ENCODE measurements around the gene SAMD13. TPM values are rescaled to one million over a fixed set of nuclear protein-coding genes. Genes with fewer than 3 reads are reported as not detected.

The SAMD13 gene
- total and polyA plus RNA-seq, 8 donors: 0.84 to 8.6 (median 8.2) TPM

- DNase-seq (no peak), ATAC-seq (no peak)
- Histone ChIP-seq H3K27ac (no peak overlapping the region), H3K27me3 (no peaks in the 10 kb centered on the region), H3K4me3 (no peak overlapping the region), H3K9me3 (no peaks in the 10 kb centered on the region), H3K36me3 (no peaks in the 10 kb centered on the region), H3K4me1 (no peaks in the 10 kb centered on the region)
- intact Hi-C loops (cut with DNase I): no loop called here
- no peak for TF ChIP-seq CTCF (IDR thresholded peaks at IDR 0.05)
These were observed 52.2 kb downstream of the SAMD13 start for GRCh38 chr1:84353695-84354094.

DNA sequence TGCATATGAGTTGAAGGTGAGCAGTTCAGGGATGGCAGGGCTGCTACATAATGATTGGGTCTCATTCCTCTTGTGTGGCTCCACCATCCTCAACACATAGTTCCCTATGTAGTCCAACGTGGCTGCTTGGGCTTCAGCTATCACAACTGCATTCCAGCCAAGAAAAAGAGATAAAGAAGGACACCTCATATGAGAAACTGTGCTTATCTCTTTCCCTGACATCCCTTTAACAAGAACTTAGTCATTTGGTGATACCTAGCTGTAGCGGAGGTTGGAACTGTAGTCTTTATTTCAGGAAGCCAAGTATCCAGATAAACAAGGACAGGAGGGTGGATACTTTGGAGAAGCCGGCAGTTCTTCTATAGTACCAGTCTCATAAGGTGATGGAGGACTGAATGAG is 54.0 kb downstream of the SAMD13 start:
- H3K4me3 ChIP-seq: no peak overlapping the region
- intact Hi-C loops (cut with DNase I): no loop called here
- H3K9me3 ChIP-seq: no peaks in the 10 kb centered on the region
- no peaks in the 10 kb centered on the region for H3K4me1 ChIP-seq
- no peaks in the 10 kb centered on the region for H3K36me3 ChIP-seq
- no peak for ATAC-seq
- H3K27me3 ChIP-seq: no peaks in the 10 kb centered on the region
- DNase-seq: no peak
- no peak overlapping the region for H3K27ac ChIP-seq
- TF ChIP-seq CTCF (IDR thresholded peaks at IDR 0.05): no peak

DNA sequence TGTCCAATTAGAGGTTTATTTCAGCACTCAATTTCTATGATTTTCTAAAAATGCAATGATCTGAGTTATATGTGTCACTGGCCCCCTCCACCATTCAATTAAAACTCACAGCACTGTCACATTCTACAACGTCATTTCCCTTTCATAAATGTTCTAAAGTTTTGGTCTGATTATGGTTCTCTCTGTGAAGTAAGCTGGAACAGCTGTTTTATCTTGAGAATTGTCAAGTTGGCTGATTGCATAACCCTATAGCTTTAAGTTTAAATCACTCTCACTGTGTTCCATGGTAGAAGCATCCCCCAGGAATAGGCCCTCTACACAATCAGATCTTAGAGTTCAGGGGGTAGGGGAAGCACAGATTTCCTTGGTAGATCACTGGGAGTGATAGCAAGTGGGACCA is 55.4 kb downstream of the SAMD13 start:
- DNase-seq (no peak), ATAC-seq (no peak)
- no peak for TF ChIP-seq CTCF (IDR thresholded peaks at IDR 0.05)
- Histone ChIP-seq H3K9me3 (no peaks in the 10 kb centered on the region), H3K4me3 (no peak overlapping the region), H3K27ac (no peak overlapping the region), H3K27me3 (no peaks in the 10 kb centered on the region), H3K36me3 (no peaks in the 10 kb centered on the region), H3K4me1 (no peaks in the 10 kb centered on the region)
- intact Hi-C loops (cut with DNase I): no loop called here

- no peaks in the 10 kb centered on the region for H3K4me1 ChIP-seq
- intact Hi-C loops (cut with DNase I): no loop called here
- no peak overlapping the region for H3K27ac ChIP-seq
- H3K9me3 ChIP-seq: no peaks in the 10 kb centered on the region
- no peak for ATAC-seq
- no peaks in the 10 kb centered on the region for H3K36me3 ChIP-seq
- no peak overlapping the region for H3K4me3 ChIP-seq
- no peak for TF ChIP-seq CTCF (IDR thresholded peaks at IDR 0.05)
- no peaks in the 10 kb centered on the region for H3K27me3 ChIP-seq
- no peak for DNase-seq
These were observed 57.2 kb downstream of the SAMD13 start for GRCh38 chr1:84358695-84359094.

DNA sequence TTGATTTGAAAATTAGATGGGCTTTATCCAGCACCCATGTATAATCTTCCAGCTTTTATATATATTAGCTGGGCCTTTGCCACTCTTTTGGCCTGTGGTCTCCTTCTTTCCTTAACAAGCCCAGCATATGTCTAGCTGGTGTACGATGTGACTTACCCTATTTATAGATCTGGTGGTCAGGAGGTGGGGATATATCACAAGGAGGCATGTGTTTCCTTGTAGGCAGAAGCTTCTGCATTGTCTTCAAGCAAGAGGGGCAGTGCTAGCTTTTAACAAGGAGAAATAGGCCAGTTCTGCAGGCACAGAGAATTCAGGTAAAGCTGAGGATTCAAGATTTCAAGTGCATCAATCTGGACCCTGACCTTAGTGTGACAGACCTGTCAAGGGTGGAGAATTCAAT is 58.8 kb downstream of the SAMD13 start:
- H3K4me1 ChIP-seq: peaks cover under 1 to 1% of the 10 kb centered on the region in 2 donors
- no peaks in the 10 kb centered on the region for H3K27me3 ChIP-seq
- no peak for ATAC-seq
- no peak overlapping the region for H3K27ac ChIP-seq
- H3K9me3 ChIP-seq: no peaks in the 10 kb centered on the region
- DNase-seq: no peak
- H3K4me3 ChIP-seq: no peak overlapping the region
- H3K36me3 ChIP-seq: no peaks in the 10 kb centered on the region
- no peak for TF ChIP-seq CTCF (IDR thresholded peaks at IDR 0.05)
- intact Hi-C loops (cut with DNase I): no loop called here
